Measurements from ENCODE around the gene MINDY4. TPM values are rescaled to one million over a fixed set of nuclear protein-coding genes. Genes with fewer than 3 reads are reported as not detected.

The MINDY4 gene
- total RNA-seq, 2 donors from 2014 or later, result 0.74 to 1.4 TPM

DNA sequence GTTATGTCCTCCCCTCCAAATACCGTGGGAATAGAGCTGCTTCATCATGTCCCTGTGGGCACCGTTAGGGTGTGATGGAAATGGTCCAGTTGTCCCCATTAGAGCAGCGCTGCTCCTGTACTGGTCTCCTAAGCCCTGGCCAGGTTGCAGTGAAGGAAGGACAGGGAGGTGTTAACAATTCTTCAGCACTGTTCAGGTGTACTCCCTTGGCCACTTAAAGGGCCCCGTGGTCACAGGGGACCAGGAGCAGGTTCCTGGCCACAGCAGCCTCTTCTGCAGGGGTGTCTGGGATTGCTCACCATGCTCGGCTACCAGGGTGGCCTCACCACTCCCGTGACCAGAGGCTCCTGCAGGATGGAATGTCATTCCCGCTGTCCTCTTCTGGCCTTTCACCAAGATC lies 65.8 kb downstream of the MINDY4 start:
- no peaks in the 10 kb centered on the region for H3K27me3 Mint-ChIP-seq
- no peaks in the 10 kb centered on the region for H3K36me3 Mint-ChIP-seq (ENCODE audit: low read depth)
- H3K27ac Mint-ChIP-seq, result no peak overlapping the region
- no peak overlapping the region for H3K4me3 Mint-ChIP-seq
- H3K4me1 Mint-ChIP-seq, result peaks cover 2% of the 10 kb centered on the region
- peaks cover 7% of the 10 kb centered on the region for H3K9me3 Mint-ChIP-seq
- ATAC-seq (replicated peaks), result no peak

DNA sequence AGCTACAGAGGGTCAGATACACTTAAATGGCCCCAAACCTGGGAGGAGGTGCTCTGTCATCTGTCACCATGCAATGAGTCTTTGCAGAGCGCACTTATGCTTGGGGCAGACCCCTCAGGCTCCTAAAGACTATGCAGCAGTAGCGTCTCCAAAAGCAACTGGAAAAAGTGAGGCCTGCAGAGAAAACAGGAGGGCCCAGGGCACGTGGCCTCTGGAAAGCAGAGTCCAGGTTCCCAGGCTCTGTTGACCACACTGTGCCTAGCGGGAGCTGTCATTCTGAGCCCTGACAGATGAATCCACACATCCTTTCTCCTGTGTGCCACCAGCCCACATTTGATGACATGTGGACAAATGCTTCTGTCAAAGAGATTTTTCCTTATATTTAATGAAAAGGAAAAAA lies 66.4 kb downstream of the MINDY4 start:
- no peak overlapping the region for H3K4me3 Mint-ChIP-seq
- no peak overlapping the region for H3K27ac Mint-ChIP-seq
- no peaks in the 10 kb centered on the region for H3K27me3 Mint-ChIP-seq
- H3K9me3 Mint-ChIP-seq, result peaks cover 7% of the 10 kb centered on the region
- ATAC-seq (replicated peaks), result no peak
- peaks cover 4% of the 10 kb centered on the region for H3K4me1 Mint-ChIP-seq
- no peaks in the 10 kb centered on the region for H3K36me3 Mint-ChIP-seq (ENCODE audit: low read depth)

DNA sequence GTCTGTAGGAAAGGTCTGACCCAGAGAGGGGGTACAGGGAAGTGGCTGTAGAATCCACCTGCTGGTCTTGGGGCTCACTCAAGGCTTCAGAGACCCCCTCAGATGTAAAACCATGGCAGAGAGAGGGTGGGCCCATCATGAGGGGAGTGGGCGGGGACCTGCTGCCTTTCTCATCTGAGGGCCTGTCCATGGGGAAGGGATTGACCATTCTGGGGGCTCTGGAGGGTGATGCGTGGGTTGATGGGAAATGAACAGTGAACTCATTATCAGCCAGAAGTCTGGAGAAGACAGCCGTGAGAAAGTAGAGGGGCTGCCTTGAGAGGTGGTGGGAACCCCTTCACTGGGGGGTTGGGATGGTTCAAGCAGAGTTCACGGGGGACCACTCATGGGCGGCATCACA lies 66.8 kb downstream of the MINDY4 start:
- no peaks in the 10 kb centered on the region for H3K27me3 Mint-ChIP-seq
- H3K4me3 Mint-ChIP-seq, result no peak overlapping the region
- H3K27ac Mint-ChIP-seq, result no peak overlapping the region
- H3K36me3 Mint-ChIP-seq (ENCODE audit: low read depth), result no peaks in the 10 kb centered on the region
- H3K4me1 Mint-ChIP-seq, result peaks cover 4% of the 10 kb centered on the region
- peaks cover 4% of the 10 kb centered on the region for H3K9me3 Mint-ChIP-seq
- no peak for ATAC-seq (replicated peaks)

DNA sequence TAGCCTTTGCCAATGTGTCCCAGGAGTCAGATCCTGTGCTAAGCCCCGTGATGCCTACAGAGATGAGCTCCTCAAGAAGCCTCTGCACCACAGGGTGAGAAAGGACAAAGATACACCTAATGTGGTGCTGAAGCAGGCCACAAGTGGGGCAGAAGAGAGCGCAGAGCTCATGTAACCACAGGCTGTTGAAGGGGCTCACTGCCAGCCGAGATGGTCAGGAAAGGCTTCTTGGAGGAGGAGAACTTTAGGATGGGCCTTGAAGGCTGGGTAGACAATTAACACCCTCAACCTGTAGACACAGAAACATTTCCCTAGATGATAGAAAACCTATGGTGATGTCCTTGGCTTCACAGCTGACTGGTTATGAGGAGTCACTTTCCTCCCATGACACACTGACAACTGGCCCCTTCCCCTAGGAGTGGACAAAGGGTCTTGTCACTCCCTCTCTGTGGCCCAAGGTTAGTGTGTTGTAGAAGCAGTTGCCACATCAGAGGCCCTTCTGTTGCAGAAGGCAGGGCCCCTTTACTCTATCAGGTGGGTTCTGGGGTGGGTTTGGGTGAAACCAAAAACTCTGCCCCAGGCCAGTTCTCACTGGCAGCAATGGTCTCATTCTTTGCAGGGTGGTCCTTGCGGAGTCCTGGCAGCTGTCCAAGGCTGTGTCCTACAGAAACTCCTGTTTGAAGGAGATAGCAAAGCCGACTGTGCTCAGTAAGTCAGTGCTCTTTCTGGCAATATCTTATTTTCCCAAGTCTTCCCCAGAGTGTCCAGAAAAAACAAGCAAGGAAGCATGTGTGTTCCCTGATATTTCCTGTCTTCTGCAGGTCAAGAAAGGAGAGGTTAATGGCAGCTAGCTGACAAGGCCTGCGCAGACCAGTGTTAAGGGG lies 69.2 kb downstream of the MINDY4 start:
- H3K27ac Mint-ChIP-seq, result no peak overlapping the region
- no peak for ATAC-seq (replicated peaks)
- no peaks in the 10 kb centered on the region for H3K27me3 Mint-ChIP-seq
- no peaks in the 10 kb centered on the region for H3K9me3 Mint-ChIP-seq
- peaks cover 4% of the 10 kb centered on the region for H3K4me1 Mint-ChIP-seq
- no peaks in the 10 kb centered on the region for H3K36me3 Mint-ChIP-seq (ENCODE audit: low read depth)
- H3K4me3 Mint-ChIP-seq, result no peak overlapping the region

DNA sequence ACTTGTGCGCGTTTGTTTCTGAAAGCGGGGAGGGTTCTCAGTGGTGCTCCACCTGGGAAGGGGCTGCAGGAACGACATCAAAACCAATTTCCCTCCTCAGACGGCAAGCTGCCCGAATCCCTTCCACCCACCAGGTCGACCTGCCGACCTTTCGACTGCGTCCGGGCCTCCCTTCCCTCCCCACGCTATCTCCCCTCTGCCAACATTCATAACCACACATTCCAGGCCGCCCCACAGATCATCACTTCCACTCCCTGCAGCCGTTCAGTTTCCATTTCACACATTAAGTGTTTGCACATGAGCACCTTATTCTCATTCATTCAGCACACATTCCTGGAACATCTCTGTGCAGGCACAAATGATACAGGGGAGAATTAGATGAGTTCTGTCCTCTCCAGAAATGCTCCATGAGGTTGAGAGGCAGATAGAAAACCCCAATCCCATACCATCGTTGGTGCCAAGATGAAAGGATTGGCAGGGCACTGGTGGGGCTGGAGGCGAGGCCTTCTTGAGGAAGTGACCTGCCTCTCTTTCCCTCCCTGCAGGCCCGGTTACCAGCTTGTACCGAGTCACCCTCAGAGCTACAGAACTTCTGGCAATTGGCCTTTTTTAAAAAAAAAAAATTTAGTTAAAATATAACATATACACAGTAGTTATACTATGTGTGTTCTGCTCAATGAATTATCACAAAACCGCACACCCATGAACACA lies 70.0 kb downstream of the MINDY4 start:
- Mint-ChIP-seq H3K4me3 (no peak overlapping the region), H3K4me1 (peaks cover 4% of the 10 kb centered on the region), H3K27ac (no peak overlapping the region), H3K9me3 (no peaks in the 10 kb centered on the region), H3K36me3 (ENCODE audit: low read depth) (no peaks in the 10 kb centered on the region), H3K27me3 (no peaks in the 10 kb centered on the region)
- no peak for ATAC-seq (replicated peaks)

DNA sequence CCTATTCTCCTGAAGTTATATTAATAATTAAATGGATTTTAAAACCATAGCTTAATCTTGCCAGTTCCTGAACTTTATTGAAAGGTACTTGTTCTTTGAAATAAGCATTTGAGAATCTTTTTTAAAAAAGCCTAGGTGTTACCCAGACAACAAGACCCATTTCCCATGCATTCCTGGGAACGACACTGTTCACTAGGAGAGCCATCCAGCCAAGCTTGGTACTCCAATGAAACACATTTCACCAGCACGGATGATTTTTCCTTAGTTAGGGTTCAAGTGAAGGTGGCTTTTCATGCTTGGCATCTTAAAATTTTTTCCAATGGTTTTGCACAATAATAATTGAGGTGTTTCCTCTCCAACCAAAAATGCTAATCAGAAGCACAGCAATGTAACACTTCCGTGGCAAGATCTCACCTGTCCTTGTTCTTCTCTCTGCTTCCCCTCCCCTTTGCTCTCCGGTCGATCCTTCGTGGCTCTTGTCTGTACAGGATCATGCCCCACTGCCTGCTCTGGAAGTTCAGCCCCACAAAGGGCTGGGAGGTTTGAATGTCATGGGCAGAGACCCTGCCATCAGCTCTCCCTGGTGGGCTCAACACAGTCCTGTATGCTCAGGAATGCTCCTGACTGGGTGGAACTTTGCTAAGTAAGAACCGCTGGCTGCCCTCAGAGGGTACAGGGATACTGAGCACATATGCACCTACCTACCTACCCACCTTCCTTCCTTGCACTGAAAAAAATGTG lies 70.8 kb downstream of the MINDY4 start:
- no peak for ATAC-seq (replicated peaks)
- Mint-ChIP-seq H3K4me3 (no peak overlapping the region), H3K27ac (no peak overlapping the region), H3K9me3 (no peaks in the 10 kb centered on the region), H3K36me3 (ENCODE audit: low read depth) (no peaks in the 10 kb centered on the region), H3K27me3 (no peaks in the 10 kb centered on the region), H3K4me1 (peaks cover 4% of the 10 kb centered on the region)

DNA sequence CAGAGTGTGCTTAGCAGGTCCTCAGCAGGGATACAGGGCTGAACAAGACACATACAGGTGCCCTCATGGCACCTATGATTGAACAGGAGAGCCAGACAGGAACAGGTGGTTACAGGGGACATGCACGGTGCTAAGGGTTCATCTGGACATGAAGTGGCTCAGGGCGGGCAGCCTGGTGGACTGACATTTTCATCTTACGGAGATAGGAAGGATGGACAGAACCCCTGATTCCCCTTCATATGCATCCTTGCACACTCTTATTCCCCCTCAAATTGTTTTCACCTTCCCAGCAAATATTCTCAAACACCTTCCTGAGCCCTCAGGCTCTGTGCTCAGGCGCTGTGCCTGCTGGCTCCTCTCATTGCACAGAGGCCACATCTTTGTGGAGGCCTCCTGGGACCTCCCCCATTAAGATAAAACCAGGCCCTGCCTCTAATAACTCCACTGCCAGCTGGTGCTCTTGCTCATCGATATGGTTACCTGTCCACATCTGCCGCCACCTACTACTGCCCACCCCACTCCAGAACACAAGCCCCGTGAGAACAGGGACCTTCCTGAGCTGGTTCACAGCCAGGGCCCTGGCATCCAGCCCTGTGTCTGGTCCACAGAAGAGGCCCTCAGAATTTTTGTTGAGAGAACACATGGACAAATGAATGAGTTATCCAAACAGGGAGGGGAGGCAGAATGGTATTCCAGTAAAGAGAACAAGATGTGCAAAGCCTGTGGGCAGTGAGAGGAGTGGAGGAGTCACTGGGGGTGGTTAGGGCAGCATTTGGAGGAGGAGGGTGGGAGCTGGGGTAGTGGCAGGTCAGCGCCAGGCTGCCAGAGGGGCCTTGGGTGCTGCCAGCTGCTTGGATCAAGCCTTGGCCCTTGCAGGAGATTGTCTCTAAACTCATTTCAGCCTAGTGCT lies 71.6 kb downstream of the MINDY4 start:
- ATAC-seq (replicated peaks), result no peak
- Mint-ChIP-seq H3K27ac (no peak overlapping the region), H3K4me3 (no peak overlapping the region), H3K27me3 (no peaks in the 10 kb centered on the region), H3K4me1 (peaks cover 4% of the 10 kb centered on the region), H3K9me3 (no peaks in the 10 kb centered on the region), H3K36me3 (ENCODE audit: low read depth) (no peaks in the 10 kb centered on the region)

DNA sequence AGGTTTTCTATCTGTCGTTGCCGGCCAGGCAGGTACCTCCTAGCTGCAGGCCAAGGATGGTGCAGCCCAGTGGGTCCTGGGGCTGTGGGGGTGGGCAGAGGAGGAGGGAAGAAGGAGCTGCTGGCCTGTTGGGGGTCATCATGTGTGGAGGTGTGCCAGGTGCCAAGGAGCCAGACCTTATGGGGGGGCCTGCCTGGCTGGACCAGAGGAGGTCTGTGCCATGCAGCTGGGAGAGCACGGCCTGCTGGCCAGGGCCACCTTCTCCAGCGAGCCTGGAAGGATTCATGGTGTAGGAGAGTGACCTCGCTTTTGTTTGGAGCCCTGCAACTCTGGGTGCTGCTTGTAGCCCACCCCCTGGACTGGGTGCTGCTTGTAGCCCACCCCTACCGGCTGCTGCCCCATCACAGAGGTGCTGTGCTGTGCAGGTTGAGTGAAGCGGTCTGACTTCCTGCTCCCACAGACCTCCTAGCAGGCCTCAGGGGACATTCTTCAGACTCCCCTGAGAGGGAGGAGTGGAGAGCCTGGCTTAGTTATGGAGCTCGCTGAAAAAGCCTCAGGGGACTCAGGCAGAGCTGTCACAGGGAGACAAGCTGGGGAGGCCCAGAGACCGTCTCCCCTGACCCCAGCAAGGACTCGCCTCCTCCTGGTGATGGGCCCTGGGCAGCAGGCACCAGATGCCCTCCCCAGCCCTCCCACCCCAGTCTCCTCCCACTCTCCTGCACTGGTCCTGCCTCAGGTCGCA lies 72.7 kb downstream of the MINDY4 start:
- Mint-ChIP-seq H3K4me3 (no peak overlapping the region), H3K4me1 (peaks cover 4% of the 10 kb centered on the region), H3K27ac (no peak overlapping the region), H3K9me3 (no peaks in the 10 kb centered on the region), H3K36me3 (ENCODE audit: low read depth) (no peaks in the 10 kb centered on the region), H3K27me3 (no peaks in the 10 kb centered on the region)
- ATAC-seq (replicated peaks), result peak; percentile 9

DNA sequence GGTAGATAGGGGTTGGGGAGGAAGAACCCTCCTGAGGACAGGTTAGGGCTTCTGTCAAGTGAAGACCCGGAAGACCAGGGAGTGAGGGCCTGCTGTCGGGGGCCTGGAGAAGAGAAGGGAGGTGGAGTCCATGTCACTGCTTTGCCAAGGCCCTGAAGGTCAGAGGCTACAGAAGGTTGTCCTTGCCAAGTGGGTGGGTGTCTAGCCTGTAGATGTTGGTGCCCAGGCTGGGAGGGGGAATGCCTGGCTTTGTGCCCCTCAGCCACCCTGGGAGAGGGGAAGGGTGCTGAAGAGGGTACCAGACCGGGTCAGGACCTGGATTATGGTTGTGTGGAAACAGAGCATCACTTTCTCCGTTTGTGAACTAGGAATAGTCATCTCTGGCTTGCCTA lies 73.3 kb downstream of the MINDY4 start:
- peaks cover 4% of the 10 kb centered on the region for H3K4me1 Mint-ChIP-seq
- H3K27ac Mint-ChIP-seq, result no peak overlapping the region
- peak; percentile 3 for ATAC-seq (replicated peaks)

DNA sequence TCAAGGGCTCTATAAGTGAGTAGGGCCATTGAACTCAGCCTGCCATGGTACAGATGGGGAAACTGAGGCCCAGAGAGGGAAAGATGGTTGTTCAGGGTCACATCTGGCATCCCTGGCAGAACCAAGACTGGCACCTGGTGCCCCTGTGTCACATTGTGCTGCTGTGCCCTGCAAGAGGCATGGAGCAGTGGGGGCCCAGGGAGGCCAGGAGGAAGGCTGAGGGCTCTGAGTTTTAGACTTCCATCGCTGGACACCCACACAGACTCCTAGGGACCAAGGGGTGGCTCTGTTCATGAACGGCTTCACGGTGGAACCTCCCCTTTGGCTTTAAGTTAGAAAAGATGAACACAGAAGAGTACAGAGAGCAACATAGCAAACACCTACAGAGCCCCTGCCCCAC lies 73.7 kb downstream of the MINDY4 start:
- H3K27ac Mint-ChIP-seq, result no peak overlapping the region
- no peaks in the 10 kb centered on the region for H3K9me3 Mint-ChIP-seq
- no peak for ATAC-seq (replicated peaks)
- H3K36me3 Mint-ChIP-seq (ENCODE audit: low read depth), result no peaks in the 10 kb centered on the region
- no peak overlapping the region for H3K4me3 Mint-ChIP-seq
- H3K27me3 Mint-ChIP-seq, result no peaks in the 10 kb centered on the region
- H3K4me1 Mint-ChIP-seq, result peaks cover 4% of the 10 kb centered on the region

More for the DNA sequence above, 73.3 kb downstream of the MINDY4 start:
- no peak overlapping the region for H3K4me3 Mint-ChIP-seq
- no peaks in the 10 kb centered on the region for H3K27me3 Mint-ChIP-seq
- H3K36me3 Mint-ChIP-seq (ENCODE audit: low read depth), result no peaks in the 10 kb centered on the region
- H3K9me3 Mint-ChIP-seq, result no peaks in the 10 kb centered on the region

DNA sequence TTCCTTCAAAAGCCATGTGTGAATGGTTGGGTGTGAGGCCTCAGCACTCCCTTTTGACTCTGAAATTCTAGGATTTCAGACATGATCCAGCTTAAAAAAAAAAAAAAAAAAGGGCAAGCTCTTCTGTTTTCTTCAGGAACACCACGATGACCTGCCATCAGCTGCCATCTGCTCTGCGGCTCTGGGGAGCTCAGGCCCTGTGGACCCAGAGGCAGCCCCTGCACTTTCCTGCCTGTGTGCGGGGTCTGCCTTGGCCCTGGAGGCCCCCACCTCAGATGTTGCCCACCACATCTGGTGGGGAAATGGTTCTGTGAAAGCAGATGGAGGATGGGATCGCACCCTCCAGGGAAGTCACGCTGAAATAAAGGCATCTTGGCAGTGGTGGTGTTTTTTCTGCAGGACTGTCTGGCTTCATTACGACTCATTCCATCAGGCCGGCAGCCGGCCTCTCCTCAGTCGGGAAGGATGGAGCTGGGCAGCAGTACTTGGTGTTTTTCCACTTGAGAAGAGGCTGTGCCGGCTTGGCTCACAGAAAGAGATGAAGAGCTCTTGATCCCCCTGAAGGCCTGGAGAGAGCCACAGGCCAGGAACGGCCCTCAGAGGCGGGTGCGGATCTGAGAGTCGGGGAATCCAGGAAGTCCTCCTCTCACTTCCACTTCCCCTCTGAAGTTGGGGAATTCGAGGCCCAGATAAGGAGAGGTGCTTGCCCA lies 74.4 kb downstream of the MINDY4 start:
- Mint-ChIP-seq H3K4me1 (peaks cover 4% of the 10 kb centered on the region), H3K27ac (no peak overlapping the region), H3K4me3 (no peak overlapping the region), H3K36me3 (ENCODE audit: low read depth) (no peaks in the 10 kb centered on the region), H3K9me3 (no peaks in the 10 kb centered on the region), H3K27me3 (no peaks in the 10 kb centered on the region)
- no peak for ATAC-seq (replicated peaks)

DNA sequence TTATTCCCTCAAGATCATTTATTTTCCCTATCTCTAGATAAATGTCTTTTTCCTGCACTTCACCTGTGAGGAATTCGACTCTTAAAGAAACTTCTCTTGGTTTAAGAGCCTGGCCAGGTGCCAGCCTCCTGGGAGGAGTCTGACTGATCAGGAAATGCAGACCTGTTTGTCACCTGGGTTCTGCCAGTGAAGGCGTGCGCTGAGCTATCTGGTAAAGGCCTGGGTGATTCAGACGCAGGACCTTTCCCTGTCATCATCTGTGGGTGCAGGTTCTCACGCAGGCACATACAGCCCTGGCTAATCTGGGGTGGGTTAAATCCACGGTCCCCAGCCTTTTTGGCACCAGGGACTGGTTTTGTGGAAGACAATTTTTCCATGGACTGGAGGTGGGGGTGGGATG lies 75.2 kb downstream of the MINDY4 start:
- Mint-ChIP-seq H3K36me3 (ENCODE audit: low read depth) (no peaks in the 10 kb centered on the region), H3K4me1 (peaks cover 4% of the 10 kb centered on the region), H3K4me3 (no peak overlapping the region), H3K9me3 (no peaks in the 10 kb centered on the region), H3K27ac (no peak overlapping the region), H3K27me3 (no peaks in the 10 kb centered on the region)
- no peak for ATAC-seq (replicated peaks)
